ENCODE data around the gene NCL. TPM values are rescaled to one million over a fixed set of nuclear protein-coding genes. Genes with fewer than 3 reads are reported as not detected.

The NCL gene, protein sequence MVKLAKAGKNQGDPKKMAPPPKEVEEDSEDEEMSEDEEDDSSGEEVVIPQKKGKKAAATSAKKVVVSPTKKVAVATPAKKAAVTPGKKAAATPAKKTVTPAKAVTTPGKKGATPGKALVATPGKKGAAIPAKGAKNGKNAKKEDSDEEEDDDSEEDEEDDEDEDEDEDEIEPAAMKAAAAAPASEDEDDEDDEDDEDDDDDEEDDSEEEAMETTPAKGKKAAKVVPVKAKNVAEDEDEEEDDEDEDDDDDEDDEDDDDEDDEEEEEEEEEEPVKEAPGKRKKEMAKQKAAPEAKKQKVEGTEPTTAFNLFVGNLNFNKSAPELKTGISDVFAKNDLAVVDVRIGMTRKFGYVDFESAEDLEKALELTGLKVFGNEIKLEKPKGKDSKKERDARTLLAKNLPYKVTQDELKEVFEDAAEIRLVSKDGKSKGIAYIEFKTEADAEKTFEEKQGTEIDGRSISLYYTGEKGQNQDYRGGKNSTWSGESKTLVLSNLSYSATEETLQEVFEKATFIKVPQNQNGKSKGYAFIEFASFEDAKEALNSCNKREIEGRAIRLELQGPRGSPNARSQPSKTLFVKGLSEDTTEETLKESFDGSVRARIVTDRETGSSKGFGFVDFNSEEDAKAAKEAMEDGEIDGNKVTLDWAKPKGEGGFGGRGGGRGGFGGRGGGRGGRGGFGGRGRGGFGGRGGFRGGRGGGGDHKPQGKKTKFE
- total RNA-seq, result 162 and 168 TPM in 2 replicates

DNA sequence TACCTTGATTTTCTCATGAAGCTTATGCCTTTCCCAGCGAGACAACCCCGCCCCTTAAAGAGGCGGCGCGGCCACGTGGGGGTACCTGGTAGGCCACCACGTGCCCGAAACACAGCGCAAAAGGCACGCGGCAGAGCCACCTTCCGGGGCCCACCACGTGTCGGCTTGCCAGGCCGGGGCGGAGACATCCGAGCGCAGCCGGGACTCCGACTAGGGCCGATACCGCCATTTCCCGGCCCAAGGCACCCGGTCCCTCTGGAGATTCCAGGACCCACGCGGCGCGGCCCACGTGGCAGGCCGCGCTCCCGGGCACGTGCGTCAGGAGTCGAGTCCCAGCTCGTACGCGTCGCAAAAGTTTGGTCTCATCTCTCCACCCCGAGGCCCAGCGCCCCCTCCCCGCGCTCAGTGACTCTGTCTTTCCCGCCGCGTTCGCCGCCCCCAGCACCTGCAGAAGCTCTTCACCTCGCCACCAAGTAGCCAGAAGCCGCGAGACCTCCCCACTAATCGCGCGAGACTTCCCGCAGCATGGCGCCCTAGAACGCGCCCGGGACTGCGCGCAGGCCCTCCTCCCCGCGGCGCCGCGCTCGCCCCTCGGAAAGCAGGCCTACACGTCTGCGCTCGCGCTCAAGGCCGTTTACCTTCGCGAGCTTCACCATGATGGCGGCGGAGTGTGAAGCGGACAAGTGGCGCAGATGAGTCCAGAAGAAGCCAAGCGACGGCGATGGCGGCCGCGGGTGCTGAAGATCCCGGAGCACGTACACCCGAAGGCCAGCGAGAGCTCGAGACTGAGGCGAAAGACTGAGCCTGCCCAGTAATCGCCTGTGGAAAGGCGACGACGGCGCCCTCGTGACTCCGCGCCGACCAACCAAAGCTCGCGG is at the start of gene NCL:
TSS of gene NCL (minus strand) at position 787 of the 878 bp plus-strand sequence. CDS start at position 656, 131 bp downstream.

Other genes with a start within 250 kb of the NCL start
- gene B3GNT7, start 68.8 kb downstream of the NCL start, total RNA-seq, result 0.33 TPM in 1 of 2 replicates, not detected in the other
- under 0.01 and 0.17 TPM in 2 replicates for gene NMUR1, start 66.0 kb upstream of the NCL start, total RNA-seq
- gene TEX44, start 128.4 kb upstream of the NCL start, total RNA-seq, result not detected in 2 replicates
- gene PTMA, start 244.0 kb upstream of the NCL start, total RNA-seq, result 402 and 915 TPM in 2 replicates

All from smooth muscle cell of trachea (primary cell).